HepG2 (cell line): Measurements from ENCODE around the gene MARCHF4. TPM values are rescaled to one million over a fixed set of nuclear protein-coding genes. Genes with fewer than 3 reads are reported as not detected.

Experiments used
- ATAC-seq: fragments of 200-7000 bp; cut with Tn5 transposase; 3 replicates; pipeline ENCODE4 v1.9.1; 2020; ENCODE audit warnings: mild to moderate bottlenecking, moderate library complexity
- BruUV-seq: library from RNA; stranded (reverse); fragments of 400-500 nt; replicated peaks from 2 replicates; lab custom pipeline; 2021; lab: Mats Ljungman, UMichigan
- CTCF ChIA-PET: fragments of 300-600 bp; formaldehyde crosslinking; extraction: SDS; loops from one replicate; lab custom pipeline; 2021; ENCODE audit warnings: low total read pairs, inconsistent platforms, low intra/inter-chr PET ratio; lab: Yijun Ruan, JAX
- POLR2A ChIA-PET: fragments of 350-600 bp; sonication (Branson Sonifier 250); formaldehyde crosslinking; loops from one replicate; lab custom pipeline; 2020; ENCODE audit warnings: antibody characterized with exemption, inconsistent platforms; lab: Yijun Ruan, JAX
- DNase-seq: peaks from one replicate; pipeline ENCODE4 v3.0.0-alpha.2; 2015; ENCODE audit warnings: low spot score
- FAIRE-seq: peaks from 3 replicates; lab custom pipeline; 2011; peaks lifted over from hg19 to GRCh38; lab: Jason Lieb, UNC
- H2AFZ ChIP-seq: one replicate; pipeline ENCODE4 v1.6.1; 2011; ENCODE audit warnings: low read length, inconsistent platforms
- H3K27ac ChIP-seq: fragments of 300-600 bp; 3 replicates; pipeline ENCODE4 v1.8.0; 2011; ENCODE audit warnings: mixed run types, mild to moderate bottlenecking, mixed read lengths, low read length, inconsistent platforms; ENCODE audit not compliant: insufficient read depth; ENCODE audit errors: extremely low read length
- H3K27me3 ChIP-seq, 2 experiments: fragments of 200-600 bp in 1 of 2; 2 replicates in 1 of 2; 3 replicates in 1 of 2; pipeline versions ENCODE4 v1.6.0 to v1.8.0; 2011; ENCODE audit warnings: low read length in 2 of 2, mild to moderate bottlenecking in 2 of 2, moderate library complexity in 2 of 2, inconsistent platforms in 1 of 2; ENCODE audit not compliant: insufficient read depth in 2 of 2, control insufficient read depth in 1 of 2
- H3K36me3 ChIP-seq, 2 experiments: fragments of 200-600 bp in 1 of 2; replicated peaks in 1 of 2; 2 replicates in 1 of 2; 3 replicates in 1 of 2; pipeline versions ENCODE4 v1.5.1 to v1.8.0; 2011; ENCODE audit warnings: low read length in 2 of 2, inconsistent platforms in 1 of 2; ENCODE audit not compliant: insufficient read depth in 2 of 2, control insufficient read depth in 1 of 2
- H3K4me1 ChIP-seq: 2 replicates; pipeline ENCODE4 v1.5.1; 2012; ENCODE audit warnings: low read length, inconsistent platforms; ENCODE audit not compliant: insufficient read depth
- H3K4me2 ChIP-seq: 2 replicates; pipeline ENCODE4 v1.6.0; 2011; ENCODE audit warnings: low read depth, low read length, inconsistent platforms
- H3K4me3 ChIP-seq, 3 experiments: fragments of 200-600 bp in 1 of 3; sonication (generic), shearing (Covaris generic) in 1 of 3; replicated peaks in 1 of 3; 2 replicates each; pipeline ENCODE4 v1.5.1; 2011 to 2016; ENCODE audit warnings: low read length in 3 of 3, inconsistent platforms in 2 of 3, low read depth in 2 of 3, mild to moderate bottlenecking in 2 of 3, control low read depth in 1 of 3, mixed read lengths in 1 of 3; ENCODE audit not compliant: insufficient read depth in 1 of 3
- H3K79me2 ChIP-seq: one replicate; pipeline ENCODE4 v1.6.1; 2011; ENCODE audit warnings: low read length, inconsistent platforms; ENCODE audit not compliant: insufficient read depth
- H3K9ac ChIP-seq: 2 replicates; pipeline ENCODE4 v1.6.0; 2011; ENCODE audit warnings: mild to moderate bottlenecking, low read depth, low read length, inconsistent platforms; ENCODE audit not compliant: insufficient read depth
- H3K9me3 ChIP-seq: 2 replicates; pipeline ENCODE4 v1.5.1; 2012; ENCODE audit warnings: mild to moderate bottlenecking, low read length
- H4K20me1 ChIP-seq: 2 replicates; pipeline ENCODE4 v1.6.0; 2011; ENCODE audit warnings: inconsistent platforms, mild to moderate bottlenecking, low read length, moderate library complexity; ENCODE audit not compliant: insufficient read depth
- ARID4A ChIP-seq: sonication (generic); formaldehyde crosslinking; IDR thresholded peaks from 2 replicates; pipeline ENCODE4 v1.5.0; 2020; ENCODE audit warnings: mild to moderate bottlenecking, missing genetic modification reagents, borderline replicate concordance
- ATM ChIP-seq: fragments of 450-650 bp; IDR thresholded peaks from 2 replicates; pipeline ENCODE4 v1.7.1; 2017; ENCODE audit warnings: mild to moderate bottlenecking, borderline replicate concordance
- NR3C1 ChIP-seq: sonication (generic); formaldehyde crosslinking; IDR thresholded peaks from 2 replicates; pipeline ENCODE4 v1.4.0; 2020; ENCODE audit warnings: missing genetic modification reagents
- WGBS: methylation state at CpG from one replicate; pipeline ENCODE4 v1.1.6; 2017; ENCODE audit warnings: low lambda C conversion rate; 5-methylcytosine and 5-hydroxymethylcytosine counted together
- in situ Hi-C: cut with HindIII; loops from 2 replicates; pipeline ENCODE4 v1.10.0; 2017; ENCODE audit warnings: low pct_unique_long_range_greater_than_20kb; ENCODE audit not compliant: extremely low pct_ligation_motif_present
- intact Hi-C: fragments of 100-400 bp; cut with micrococcal nuclease; formaldehyde crosslinking; loops from one replicate; pipeline ENCODE4 v1.10.0; 2022; ENCODE audit not compliant: unreplicated experiment
- polyA plus RNA-seq, 8 experiments: library from polyadenylated mRNA; depleted of rRNA in 3 of 8; stranded (reverse) in 7 of 8; unstranded in 1 of 8; fragments of >200 nt; fragmentation: Illumina TruSeq in 4 of 8; extraction: Trizol in 4 of 8; gene quantifications; 2 replicates each; pipeline versions ENCODE4 v1.2.1 to v1.2.3, GENCODE V29; 2011 to 2016; ENCODE audit warnings: low read depth in 4 of 8, missing spikeins in 1 of 8, mixed read lengths in 1 of 8; ENCODE audit not compliant: insufficient read depth in 1 of 8
- total RNA-seq, 5 experiments: library from RNA; depleted of rRNA; stranded (reverse); fragments of >200 nt; fragmentation: Illumina TruSeq; extraction: Trizol; gene quantifications; 2 replicates each; pipeline ENCODE4 v1.2.3, GENCODE V29; 2016; ENCODE audit warnings: low read depth in 1 of 5
- TF ChIP-seq, protein P1 (sequence below): IDR thresholded peaks from 2 replicates; pipeline ENCODE4 v1.6.1; 2016; ENCODE audit warnings: missing genetic modification reagents, missing compliant biosample characterization
- TF ChIP-seq, protein P2 (sequence below), 2 experiments: fragments of 450-650 bp in 1 of 2; sonication (generic) in 1 of 2; formaldehyde crosslinking in 1 of 2; IDR thresholded peaks; 2 replicates each; pipeline versions ENCODE4 v1.6.1 to v1.8.0; 2016 to 2022; ENCODE audit warnings: antibody characterized with exemption in 1 of 2, mild to moderate bottlenecking in 1 of 2, missing genetic modification reagents in 1 of 2
- TF ChIP-seq, protein P3 (sequence below): sonication (generic); formaldehyde crosslinking; IDR thresholded peaks from 2 replicates; pipeline ENCODE4 v1.5.1; 2020; ENCODE audit warnings: mild to moderate bottlenecking, missing genetic modification reagents, moderate library complexity
- TF ChIP-seq, protein P4 (sequence below): IDR thresholded peaks from 2 replicates; pipeline ENCODE4 v1.6.1; 2016; ENCODE audit warnings: mild to moderate bottlenecking, missing biosample characterization, missing genetic modification reagents

Gene MARCHF4
- total and polyA plus RNA-seq, 2 of the 13 experiments (the other 11 are each of a cell fraction or from before 2014, with no cell fraction given): not detected

DNA sequence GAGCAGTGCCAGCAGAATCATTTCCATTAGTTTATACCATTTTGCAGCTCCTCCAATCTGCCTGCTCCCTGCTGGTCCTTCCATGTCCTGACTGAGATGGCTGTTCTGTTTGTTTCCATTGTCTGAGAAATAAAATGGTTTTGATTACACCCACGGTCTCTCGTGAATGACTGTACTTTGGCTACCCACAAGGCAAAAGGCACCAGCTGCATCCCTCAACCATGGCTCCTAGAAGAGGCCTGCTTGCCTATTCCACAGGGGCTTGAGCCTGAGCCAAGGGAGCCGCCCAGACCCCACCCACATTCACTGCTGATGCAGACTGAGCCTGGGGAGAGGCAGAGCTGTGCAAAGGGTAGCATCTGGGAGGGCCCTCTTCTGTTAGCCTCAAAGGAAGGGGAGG, 31.2 kb downstream of the MARCHF4 start:
- intact Hi-C loops (no loop called here), in situ Hi-C loops (no loop called here)
- Histone ChIP-seq H3K9me3 (no peaks in the 10 kb centered on the region), H4K20me1 (no peaks in the 10 kb centered on the region), H3K27me3 (peaks cover 3 to 64% of the 10 kb centered on the region in 2 experiments; a peak in 4 of 5 replicates), H3K36me3 (no peaks in the 10 kb centered on the region), H3K4me1 (no peaks in the 10 kb centered on the region), H3K9ac (no peak overlapping the region), H3K79me2 (no peaks in the 10 kb centered on the region), H2AFZ (no peak overlapping the region), H3K4me3 (no peak overlapping the region), H3K4me2 (no peak overlapping the region), H3K27ac (no peak overlapping the region)
- TF ChIP-seq ATM: no peak
- TF ChIP-seq, protein P1, sequence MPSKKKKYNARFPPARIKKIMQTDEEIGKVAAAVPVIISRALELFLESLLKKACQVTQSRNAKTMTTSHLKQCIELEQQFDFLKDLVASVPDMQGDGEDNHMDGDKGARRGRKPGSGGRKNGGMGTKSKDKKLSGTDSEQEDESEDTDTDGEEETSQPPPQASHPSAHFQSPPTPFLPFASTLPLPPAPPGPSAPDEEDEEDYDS: no peak
- no peak for TF ChIP-seq NR3C1 (CRISPR knock-in tag)
- TF ChIP-seq, protein P2, sequence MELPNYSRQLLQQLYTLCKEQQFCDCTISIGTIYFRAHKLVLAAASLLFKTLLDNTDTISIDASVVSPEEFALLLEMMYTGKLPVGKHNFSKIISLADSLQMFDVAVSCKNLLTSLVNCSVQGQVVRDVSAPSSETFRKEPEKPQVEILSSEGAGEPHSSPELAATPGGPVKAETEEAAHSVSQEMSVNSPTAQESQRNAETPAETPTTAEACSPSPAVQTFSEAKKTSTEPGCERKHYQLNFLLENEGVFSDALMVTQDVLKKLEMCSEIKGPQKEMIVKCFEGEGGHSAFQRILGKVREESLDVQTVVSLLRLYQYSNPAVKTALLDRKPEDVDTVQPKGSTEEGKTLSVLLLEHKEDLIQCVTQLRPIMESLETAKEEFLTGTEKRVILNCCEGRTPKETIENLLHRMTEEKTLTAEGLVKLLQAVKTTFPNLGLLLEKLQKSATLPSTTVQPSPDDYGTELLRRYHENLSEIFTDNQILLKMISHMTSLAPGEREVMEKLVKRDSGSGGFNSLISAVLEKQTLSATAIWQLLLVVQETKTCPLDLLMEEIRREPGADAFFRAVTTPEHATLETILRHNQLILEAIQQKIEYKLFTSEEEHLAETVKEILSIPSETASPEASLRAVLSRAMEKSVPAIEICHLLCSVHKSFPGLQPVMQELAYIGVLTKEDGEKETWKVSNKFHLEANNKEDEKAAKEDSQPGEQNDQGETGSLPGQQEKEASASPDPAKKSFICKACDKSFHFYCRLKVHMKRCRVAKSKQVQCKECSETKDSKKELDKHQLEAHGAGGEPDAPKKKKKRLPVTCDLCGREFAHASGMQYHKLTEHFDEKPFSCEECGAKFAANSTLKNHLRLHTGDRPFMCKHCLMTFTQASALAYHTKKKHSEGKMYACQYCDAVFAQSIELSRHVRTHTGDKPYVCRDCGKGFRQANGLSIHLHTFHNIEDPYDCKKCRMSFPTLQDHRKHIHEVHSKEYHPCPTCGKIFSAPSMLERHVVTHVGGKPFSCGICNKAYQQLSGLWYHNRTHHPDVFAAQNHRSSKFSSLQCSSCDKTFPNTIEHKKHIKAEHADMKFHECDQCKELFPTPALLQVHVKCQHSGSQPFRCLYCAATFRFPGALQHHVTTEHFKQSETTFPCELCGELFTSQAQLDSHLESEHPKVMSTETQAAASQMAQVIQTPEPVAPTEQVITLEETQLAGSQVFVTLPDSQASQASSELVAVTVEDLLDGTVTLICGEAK (IDR thresholded peaks at IDR 0.05): no peak
- TF ChIP-seq, protein P2 (CRISPR knock-in tag; IDR thresholded peaks at IDR 0.05): no peak
- TF ChIP-seq, protein P3, sequence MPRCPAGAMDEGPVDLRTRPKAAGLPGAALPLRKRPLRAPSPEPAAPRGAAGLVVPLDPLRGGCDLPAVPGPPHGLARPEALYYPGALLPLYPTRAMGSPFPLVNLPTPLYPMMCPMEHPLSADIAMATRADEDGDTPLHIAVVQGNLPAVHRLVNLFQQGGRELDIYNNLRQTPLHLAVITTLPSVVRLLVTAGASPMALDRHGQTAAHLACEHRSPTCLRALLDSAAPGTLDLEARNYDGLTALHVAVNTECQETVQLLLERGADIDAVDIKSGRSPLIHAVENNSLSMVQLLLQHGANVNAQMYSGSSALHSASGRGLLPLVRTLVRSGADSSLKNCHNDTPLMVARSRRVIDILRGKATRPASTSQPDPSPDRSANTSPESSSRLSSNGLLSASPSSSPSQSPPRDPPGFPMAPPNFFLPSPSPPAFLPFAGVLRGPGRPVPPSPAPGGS (CRISPR knock-in tag): no peak
- TF ChIP-seq, protein P4, sequence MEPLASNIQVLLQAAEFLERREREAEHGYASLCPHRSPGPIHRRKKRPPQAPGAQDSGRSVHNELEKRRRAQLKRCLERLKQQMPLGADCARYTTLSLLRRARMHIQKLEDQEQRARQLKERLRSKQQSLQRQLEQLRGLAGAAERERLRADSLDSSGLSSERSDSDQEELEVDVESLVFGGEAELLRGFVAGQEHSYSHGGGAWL: no peak
- no peak for TF ChIP-seq ARID4A (CRISPR knock-in tag)
- no peak for DNase-seq
- ChIA-PET POLR2A (no interaction called here), CTCF (no interaction called here)
- WGBS: 0% methylated on average over 3 of the region's 3 CpGs
- no peak for FAIRE-seq
- no TSS peak for BruUV-seq
- no peak; the same call in 1 of the 3 replicates for ATAC-seq
